Gastroesophageal sphincter (tissue), 3 donors: ENCODE measurements around the gene LDLRAD3.

ENCODE experiments used
- CTCF ChIP-seq, 4 experiments: fragments of 200-600 bp in 2 of 4; fragments of 450-650 bp in 2 of 4; sonication (generic) in 1 of 4; IDR thresholded peaks; one replicate each; pipeline ENCODE4 v1.5.1; 2017 to 2019; ENCODE audit warnings: antibody characterized with exemption in 4 of 4, mild to moderate bottlenecking in 2 of 4, moderate library complexity in 2 of 4
- POLR2AphosphoS5 ChIP-seq: sonication (generic); formaldehyde crosslinking; IDR thresholded peaks from one replicate; pipeline ENCODE4 v1.6.1; 2017; ENCODE audit warnings: antibody characterized with exemption

GRCh38 chr11:36191941-36192340 lies 248.1 kb downstream of the LDLRAD3 start:
- TF ChIP-seq POLR2AphosphoS5 (no peak), CTCF (IDR thresholded peaks at IDR 0.05) (no peak)
